Colonic mucosa (tissue), 4 donors: ENCODE data around the gene SORCS3. TPM values are rescaled to one million over a fixed set of nuclear protein-coding genes. Genes with fewer than 3 reads are reported as not detected.

ENCODE experiments used
- DNase-seq: peaks from one replicate; pipeline ENCODE4 v3.0.0-alpha.2; 2020
- H3K27ac ChIP-seq: fragments of 200-600 bp; one replicate; pipeline ENCODE4 v1.8.0; 2021
- H3K27me3 ChIP-seq: fragments of 200-600 bp; one replicate; pipeline ENCODE4 v1.8.0; 2021
- H3K36me3 ChIP-seq: fragments of 200-600 bp; one replicate; pipeline ENCODE4 v1.8.0; 2021
- H3K4me1 ChIP-seq: fragments of 200-600 bp; one replicate; pipeline ENCODE4 v1.8.0; 2021; ENCODE audit warnings: mild to moderate bottlenecking
- H3K4me3 ChIP-seq: fragments of 200-600 bp; one replicate; pipeline ENCODE4 v1.8.0; 2021
- H3K9ac ChIP-seq, 2 donors: one replicate each; pipeline ENCODE4 v1.7.0; 2013; ENCODE audit warnings: control low read depth in 2 of 2, low read depth in 2 of 2, low read length in 2 of 2
- H3K9me3 ChIP-seq: fragments of 200-600 bp; one replicate; pipeline ENCODE4 v1.8.0; 2021
- intact Hi-C: fragments of 100-400 bp; cut with DNase I; formaldehyde crosslinking; loops from one replicate; pipeline ENCODE4 v1.14.1; 2022
- total RNA-seq, 2 donors: library from RNA; stranded (reverse); fragmentation: NEBNext Ultra II Directional in 1 of 2; extraction: Animal tissue kit (Norgen Biotek cat#: 25700) in 1 of 2; gene quantifications; one replicate each; pipeline ENCODE4 v1.2.1, GENCODE V29; 2021
- TF ChIP-seq, protein P1 (sequence below): fragments of 200-600 bp; IDR thresholded peaks from one replicate; pipeline ENCODE4 v1.8.0; 2022; ENCODE audit warnings: antibody characterized with exemption, mild to moderate bottlenecking
- donor health status: healthy.
- donor health status: DM: no; HTN: no; CAD: no.
- donor health status: DM: no; HTN: no; CAD: no.

The SORCS3 gene
- total RNA-seq, 2 donors from 2014 or later = 0.08 TPM; not detected in 1

DNA sequence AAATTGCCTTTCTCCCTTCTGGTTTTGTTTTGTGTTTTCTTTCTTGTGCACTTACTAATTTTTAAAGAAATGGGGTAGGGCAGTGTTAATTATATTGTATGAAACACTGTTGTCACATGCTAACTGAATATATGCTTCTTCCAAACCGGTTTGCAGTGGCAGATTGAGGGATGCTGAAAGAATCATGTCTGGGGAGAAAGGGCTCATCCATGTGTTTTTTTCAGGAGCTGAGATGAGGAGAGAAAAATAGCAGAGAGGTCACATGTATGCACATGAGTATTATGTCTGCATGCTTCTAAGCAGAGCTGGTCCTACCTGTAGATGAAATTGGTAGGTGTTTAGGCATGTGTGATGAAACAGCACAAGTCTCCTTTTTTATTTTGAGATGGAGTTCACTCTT lies 17.0 kb downstream of the SORCS3 start:
- no peak overlapping the region for H3K4me3 ChIP-seq
- no peaks in the 10 kb centered on the region for H3K4me1 ChIP-seq
- no peak overlapping the region for H3K9ac ChIP-seq
- H3K27me3 ChIP-seq = no peaks in the 10 kb centered on the region
- no peaks in the 10 kb centered on the region for H3K36me3 ChIP-seq
- intact Hi-C loops = no loop called here
- TF ChIP-seq, protein P1, sequence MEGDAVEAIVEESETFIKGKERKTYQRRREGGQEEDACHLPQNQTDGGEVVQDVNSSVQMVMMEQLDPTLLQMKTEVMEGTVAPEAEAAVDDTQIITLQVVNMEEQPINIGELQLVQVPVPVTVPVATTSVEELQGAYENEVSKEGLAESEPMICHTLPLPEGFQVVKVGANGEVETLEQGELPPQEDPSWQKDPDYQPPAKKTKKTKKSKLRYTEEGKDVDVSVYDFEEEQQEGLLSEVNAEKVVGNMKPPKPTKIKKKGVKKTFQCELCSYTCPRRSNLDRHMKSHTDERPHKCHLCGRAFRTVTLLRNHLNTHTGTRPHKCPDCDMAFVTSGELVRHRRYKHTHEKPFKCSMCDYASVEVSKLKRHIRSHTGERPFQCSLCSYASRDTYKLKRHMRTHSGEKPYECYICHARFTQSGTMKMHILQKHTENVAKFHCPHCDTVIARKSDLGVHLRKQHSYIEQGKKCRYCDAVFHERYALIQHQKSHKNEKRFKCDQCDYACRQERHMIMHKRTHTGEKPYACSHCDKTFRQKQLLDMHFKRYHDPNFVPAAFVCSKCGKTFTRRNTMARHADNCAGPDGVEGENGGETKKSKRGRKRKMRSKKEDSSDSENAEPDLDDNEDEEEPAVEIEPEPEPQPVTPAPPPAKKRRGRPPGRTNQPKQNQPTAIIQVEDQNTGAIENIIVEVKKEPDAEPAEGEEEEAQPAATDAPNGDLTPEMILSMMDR = no peak
- DNase-seq = no peak
- H3K27ac ChIP-seq = no peak overlapping the region
- H3K9me3 ChIP-seq = no peaks in the 10 kb centered on the region

DNA sequence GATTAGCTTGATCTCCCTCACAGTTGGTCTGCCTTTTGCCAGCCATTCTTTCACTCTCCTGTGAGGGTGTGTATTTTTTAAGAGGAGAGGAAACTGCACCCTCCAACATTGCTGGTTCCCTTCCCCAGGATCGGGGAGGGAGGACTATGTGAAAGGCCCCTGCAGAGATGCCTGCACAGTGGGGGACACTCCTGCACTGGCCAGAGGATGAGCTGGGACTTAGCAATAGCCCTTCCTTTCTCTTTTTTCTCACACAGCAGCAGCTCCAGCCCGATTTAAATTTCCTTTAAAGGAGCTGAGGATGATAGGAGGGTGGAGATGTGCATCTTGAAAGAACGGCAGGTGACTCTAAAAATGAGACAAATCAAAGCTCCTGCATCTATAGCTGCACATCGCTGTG lies 18.7 kb downstream of the SORCS3 start:
- H3K27ac ChIP-seq = no peak overlapping the region
- no peaks in the 10 kb centered on the region for H3K36me3 ChIP-seq
- H3K9ac ChIP-seq = no peak overlapping the region
- no peak overlapping the region for H3K4me3 ChIP-seq
- intact Hi-C loops = no loop called here
- TF ChIP-seq, protein P1 = no peak
- H3K27me3 ChIP-seq = no peaks in the 10 kb centered on the region
- no peak for DNase-seq
- no peaks in the 10 kb centered on the region for H3K9me3 ChIP-seq
- no peaks in the 10 kb centered on the region for H3K4me1 ChIP-seq

DNA sequence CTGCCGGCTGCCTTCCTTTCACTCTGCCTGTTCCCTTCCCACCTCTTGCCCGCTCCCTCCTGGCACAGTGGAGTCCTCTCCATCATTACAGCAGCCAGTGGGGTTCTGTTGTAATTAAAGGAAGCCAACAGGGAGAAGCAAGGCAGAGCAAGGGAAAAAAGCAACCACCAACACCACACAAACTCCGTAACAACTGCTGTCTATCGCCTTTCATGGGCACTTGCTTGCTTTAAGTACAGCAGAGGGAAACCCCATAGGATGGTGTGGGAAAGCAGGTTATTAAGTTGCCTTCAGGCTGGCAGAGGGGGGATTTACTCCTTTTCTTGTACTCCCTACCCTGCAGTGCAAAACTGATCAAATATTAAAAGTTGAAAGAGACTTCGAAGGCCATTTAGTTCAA lies 22.0 kb downstream of the SORCS3 start:
- no peak for DNase-seq
- Histone ChIP-seq H3K9ac (no peak overlapping the region), H3K9me3 (no peaks in the 10 kb centered on the region), H3K27ac (no peak overlapping the region), H3K4me1 (no peaks in the 10 kb centered on the region), H3K36me3 (no peaks in the 10 kb centered on the region), H3K4me3 (no peak overlapping the region), H3K27me3 (no peaks in the 10 kb centered on the region)
- TF ChIP-seq, protein P1 = no peak
- intact Hi-C loops = no loop called here

DNA sequence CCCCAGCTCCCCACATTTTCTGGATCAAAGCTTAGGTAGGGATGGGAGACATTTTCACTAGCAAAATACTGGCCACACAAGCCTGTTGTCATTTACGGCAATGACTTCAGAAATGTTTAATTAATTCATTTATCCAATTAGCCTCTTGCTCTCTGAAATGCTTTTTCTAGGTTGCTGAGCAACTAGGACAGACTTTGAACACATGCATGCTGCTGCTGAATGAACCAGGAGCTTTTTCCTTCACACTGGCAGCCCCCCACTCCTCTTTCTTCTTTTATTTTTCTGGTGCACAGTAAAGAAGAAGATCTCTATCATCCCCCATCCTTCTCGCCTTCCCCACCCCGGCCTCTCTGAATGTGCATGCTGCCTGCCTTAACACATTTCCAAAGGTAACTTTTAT lies 22.5 kb downstream of the SORCS3 start:
- intact Hi-C loops = no loop called here
- TF ChIP-seq, protein P1 = no peak
- Histone ChIP-seq H3K4me3 (no peak overlapping the region), H3K4me1 (no peaks in the 10 kb centered on the region), H3K27me3 (no peaks in the 10 kb centered on the region), H3K27ac (no peak overlapping the region), H3K9me3 (no peaks in the 10 kb centered on the region), H3K9ac (no peak overlapping the region), H3K36me3 (no peaks in the 10 kb centered on the region)
- DNase-seq = no peak

DNA sequence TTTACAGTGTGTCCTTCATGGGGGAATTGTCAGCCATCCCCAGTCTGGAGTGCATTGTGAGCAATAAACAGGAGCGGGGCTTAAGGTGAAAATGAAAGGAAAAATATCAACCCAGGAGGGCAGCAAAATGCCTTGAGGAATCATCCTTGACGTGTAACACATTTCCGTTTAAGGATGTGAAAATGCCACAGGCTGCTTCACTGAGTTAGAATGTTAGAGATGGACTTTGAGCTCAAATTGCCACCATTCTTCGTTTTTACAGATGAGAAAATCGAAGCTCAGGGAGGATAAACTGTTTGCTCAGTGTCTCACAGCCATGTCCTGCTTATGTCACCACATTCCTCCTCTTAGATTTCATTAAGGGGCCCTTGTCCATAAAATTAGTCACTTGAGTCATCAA lies 23.1 kb downstream of the SORCS3 start:
- Histone ChIP-seq H3K9ac (no peak overlapping the region), H3K9me3 (no peaks in the 10 kb centered on the region), H3K4me3 (no peak overlapping the region), H3K36me3 (no peaks in the 10 kb centered on the region), H3K27me3 (no peaks in the 10 kb centered on the region), H3K27ac (no peak overlapping the region), H3K4me1 (no peaks in the 10 kb centered on the region)
- intact Hi-C loops = no loop called here
- TF ChIP-seq, protein P1 = no peak
- no peak for DNase-seq

DNA sequence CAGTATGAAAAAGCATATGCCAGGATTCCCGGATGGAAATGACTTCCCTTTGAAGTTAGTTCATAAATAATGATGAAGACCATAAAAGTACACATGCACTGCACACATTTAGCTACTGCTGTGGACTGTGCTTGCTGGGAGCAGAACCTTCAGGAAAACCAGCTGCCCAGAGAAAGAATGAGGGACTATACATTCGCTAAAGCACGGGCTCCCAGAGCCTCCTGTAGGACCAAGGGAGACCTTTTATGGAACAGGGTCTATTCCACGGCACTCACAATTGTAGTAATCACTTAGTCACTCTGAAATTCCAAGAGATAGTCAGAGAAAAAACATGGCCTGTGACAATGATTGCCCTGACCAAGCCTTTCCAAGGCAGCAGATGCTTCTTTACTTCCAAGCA lies 24.1 kb downstream of the SORCS3 start:
- no peaks in the 10 kb centered on the region for H3K4me1 ChIP-seq
- no peak overlapping the region for H3K9ac ChIP-seq
- intact Hi-C loops = no loop called here
- no peaks in the 10 kb centered on the region for H3K9me3 ChIP-seq
- H3K36me3 ChIP-seq = no peaks in the 10 kb centered on the region
- TF ChIP-seq, protein P1 = no peak
- no peak overlapping the region for H3K4me3 ChIP-seq
- DNase-seq = no peak
- no peaks in the 10 kb centered on the region for H3K27me3 ChIP-seq
- no peak overlapping the region for H3K27ac ChIP-seq
